ENCODE measurements around the gene PEX13. TPM values are rescaled to one million over a fixed set of nuclear protein-coding genes. Genes with fewer than 3 reads are reported as not detected.

PEX13 gene
- total RNA-seq, 1 experiment from 2014 or later, result 22.4 TPM

DNA sequence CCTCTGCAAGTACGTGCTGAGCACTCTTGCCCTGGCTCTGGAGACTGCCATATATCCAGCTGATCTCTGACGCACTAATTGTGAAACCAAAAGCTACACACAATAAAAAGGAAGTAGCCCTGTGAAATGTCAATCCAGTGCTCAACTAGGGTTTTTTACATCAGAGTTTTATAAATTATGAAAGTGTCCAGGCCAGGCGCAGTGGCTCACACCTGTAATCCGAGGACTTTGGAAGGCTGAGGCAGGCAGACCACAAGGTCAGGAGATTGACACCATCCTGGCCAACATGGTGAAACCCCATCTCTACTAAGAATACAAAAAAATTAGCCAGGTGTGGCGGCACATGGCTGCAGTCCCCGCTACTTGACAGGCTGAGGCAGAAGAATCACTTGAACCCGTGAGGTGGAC lies 24.5 kb upstream of the PEX13 start:
- H2BK120ac ChIP-seq (ENCODE audit: low read depth, low read length, poor library complexity, severe bottlenecking), result no peak overlapping the region
- no peak overlapping the region for H3T11ph ChIP-seq (ENCODE audit: low read length)
- H4K20me1 ChIP-seq (ENCODE audit: control insufficient read depth, insufficient read depth, insufficient read length), result no peaks in the 10 kb centered on the region
- no peak overlapping the region for H3K56ac ChIP-seq (ENCODE audit: insufficient read length, low read depth, low read length)
- no peaks in the 10 kb centered on the region for H3K79me1 ChIP-seq (ENCODE audit: insufficient read depth, low read depth, low read length, poor library complexity, severe bottlenecking)
- H3K14ac ChIP-seq (ENCODE audit: insufficient read depth, low read length), result no peak overlapping the region
- Mint-ChIP-seq H3K4me1 (no peaks in the 10 kb centered on the region), H3K27me3 (ENCODE audit: low read depth) (peaks cover 3% of the 10 kb centered on the region), H3K4me3 (no peak overlapping the region), H3K9me3 (peaks cover 32 to 34% of the 10 kb centered on the region in 2 experiments), H3K27ac (no peak overlapping the region), H3K36me3 (ENCODE audit: insufficient read depth in 1 of 3, low read depth in 3 of 3) (peaks cover 13 to 27% (median 14%) of the 10 kb centered on the region in 3 experiments)
- no peak overlapping the region for H3K18ac ChIP-seq (ENCODE audit: insufficient read length, low read depth, low read length)
- H3K27ac ChIP-seq (ENCODE audit: insufficient read length, low read depth, low read length), result no peak overlapping the region
- no peaks in the 10 kb centered on the region for H3K79me2 ChIP-seq (ENCODE audit: insufficient read depth, low read length)
- no peak for DNase-seq
- no peak overlapping the region for H2AFZ ChIP-seq (ENCODE audit: low read length)
- no peaks in the 10 kb centered on the region for H3K27me3 ChIP-seq (ENCODE audit: insufficient read depth, low read length)
- H2BK15ac ChIP-seq (ENCODE audit: low read depth, low read length), result no peak overlapping the region
- no peak overlapping the region for H4K91ac ChIP-seq (ENCODE audit: insufficient read length, low read depth, low read length)
- no peak overlapping the region for H3K23ac ChIP-seq (ENCODE audit: insufficient read length, low read depth, low read length)
- no peaks in the 10 kb centered on the region for H3K9me3 ChIP-seq (ENCODE audit: control insufficient read depth, low read depth, low read length)
- H2BK5ac ChIP-seq (ENCODE audit: insufficient read length, low read length), result no peak overlapping the region
- H4K5ac ChIP-seq (ENCODE audit: insufficient read length, low read depth, low read length), result no peak overlapping the region
- H2BK12ac ChIP-seq (ENCODE audit: insufficient read length, low read depth, low read length), result no peak overlapping the region
- no CpG with 5 or more reads among the region's 7 CpGs for WGBS (ENCODE audit: extremely low coverage, insufficient read length, low lambda C conversion rate)
- H3K23me2 ChIP-seq (ENCODE audit: insufficient read length, low read depth, low read length, poor library complexity, severe bottlenecking), result no peaks in the 10 kb centered on the region
- H3K9ac ChIP-seq (ENCODE audit: extremely low read depth, insufficient read length, low read length), result no peak overlapping the region
- no peak overlapping the region for H3K4ac ChIP-seq (ENCODE audit: low read depth, low read length)
- H3K4me1 ChIP-seq (ENCODE audit: insufficient read depth, low read length), result no peaks in the 10 kb centered on the region
- TF ChIP-seq CTCF (conservative IDR thresholded peaks at IDR 0.05), result no peak
- H3K4me2 ChIP-seq (ENCODE audit: insufficient read depth, insufficient read length, low read length), result no peak overlapping the region
- H2AK5ac ChIP-seq (ENCODE audit: insufficient read length, low read length), result no peak overlapping the region
- no peak overlapping the region for H2BK20ac ChIP-seq (ENCODE audit: low read depth, low read length, poor library complexity, severe bottlenecking)
- no peak overlapping the region for H4K8ac ChIP-seq (replicated peaks; ENCODE audit: insufficient read length, low read depth, low read length)

Data from H9 (cell line).